HG02981 (cell line): ENCODE data around the gene NTN5.
"Not testable (repeated sequence)": the region's sequence is repeated elsewhere in the genome, so short reads cannot be mapped to it uniquely, and the experiment has no call there.

Source experiments
- ATAC-seq: cut with Tn5 transposase; IDR thresholded peaks from one replicate; pipeline ENCODE4 v1.9.1; 2021; ENCODE audit warnings: mild to moderate bottlenecking, moderate library complexity; ENCODE audit not compliant: unreplicated experiment

NTN5 gene

GRCh38 chr19:48671446-48671995, 1.3 kb downstream of the NTN5 start:
- no peak for ATAC-seq

DNA sequence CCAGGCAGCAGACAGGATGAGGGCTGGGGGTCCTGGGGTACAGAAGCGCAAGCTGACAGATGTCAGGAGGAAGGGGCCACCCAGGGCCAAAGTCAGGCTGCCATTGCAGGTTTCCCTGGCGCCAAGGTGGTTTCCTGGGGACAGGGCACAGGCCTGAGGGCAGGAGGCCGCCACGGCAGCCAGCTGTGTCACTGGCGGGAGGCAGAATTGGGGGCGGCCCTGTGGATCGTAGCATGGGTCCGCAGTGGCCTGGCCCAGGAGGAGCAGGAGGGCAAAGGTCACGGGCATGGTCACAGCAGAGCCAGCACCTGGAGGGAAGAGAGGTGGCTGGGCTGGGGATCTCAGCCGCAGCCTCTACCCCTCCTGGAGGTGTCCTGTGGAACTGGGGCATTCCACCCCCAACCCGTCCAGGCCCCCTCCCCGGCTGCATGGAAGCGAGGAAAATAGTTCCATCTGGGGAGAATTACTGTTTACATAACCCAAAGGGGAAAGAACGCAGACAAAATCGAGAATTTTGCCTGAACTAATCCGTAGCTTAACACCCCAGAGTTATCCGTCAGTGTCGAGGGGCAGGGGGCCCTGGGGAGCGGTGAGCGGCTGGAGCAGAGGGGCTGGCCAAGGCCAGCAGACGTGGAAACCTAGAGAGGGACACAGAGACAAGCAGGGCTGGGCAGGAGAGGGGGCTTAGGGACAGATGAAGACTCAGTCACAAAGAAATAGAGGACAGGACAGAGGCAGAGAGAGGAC, 1.9 kb downstream of the NTN5 start:
- no peak for ATAC-seq

DNA sequence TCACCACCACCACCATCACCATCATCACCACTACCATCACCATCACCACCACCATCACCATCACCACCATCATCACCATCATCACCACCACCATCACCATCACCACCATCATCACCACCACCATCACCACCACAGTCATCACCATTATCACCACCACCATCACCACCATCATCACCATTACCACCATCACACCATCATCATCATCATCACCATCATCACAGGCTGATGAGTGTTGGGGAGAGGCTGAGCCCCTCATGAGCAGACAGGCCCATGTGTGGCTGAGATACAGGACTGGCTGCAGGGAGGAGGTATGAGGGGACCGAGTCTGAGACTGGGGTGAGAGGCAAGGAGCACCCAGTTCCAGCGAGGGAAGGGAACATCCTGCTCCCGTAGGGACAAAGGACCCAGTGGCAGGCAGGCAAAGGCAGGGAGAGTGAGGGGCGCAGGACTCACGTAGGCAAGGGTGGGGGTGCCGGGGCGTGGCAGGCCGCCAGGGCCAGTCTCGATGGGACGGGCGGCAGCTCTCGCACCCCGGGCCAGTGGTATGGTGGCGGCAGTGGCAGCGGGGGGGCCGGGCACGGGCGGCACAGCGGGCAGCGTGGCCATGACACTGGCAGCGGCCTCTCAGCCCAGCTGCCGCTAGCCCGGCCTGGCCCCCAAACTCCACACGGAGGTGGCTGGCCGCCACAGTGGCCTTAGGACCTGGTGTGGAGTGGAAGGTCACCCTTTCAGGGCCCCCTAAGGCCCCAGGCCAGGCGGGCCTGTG, 2.7 kb downstream of the NTN5 start:
- ATAC-seq: no peak

DNA sequence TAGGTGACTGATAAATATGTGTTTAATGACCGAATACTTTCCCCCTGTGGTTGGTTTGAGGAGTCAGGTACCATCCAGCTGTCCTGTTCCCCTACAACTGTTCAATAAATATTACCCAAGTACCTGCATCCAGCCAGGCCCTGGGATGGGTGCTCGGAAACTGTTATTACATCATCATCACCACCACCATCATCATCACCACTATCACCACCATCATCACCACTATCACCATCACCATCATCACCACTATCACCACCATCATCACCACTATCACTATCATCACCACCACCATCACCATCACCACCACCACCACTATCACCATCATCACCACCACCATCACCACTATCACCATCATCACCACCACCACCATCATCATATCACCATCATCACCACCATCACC, 4.1 kb downstream of the NTN5 start:
- ATAC-seq: no peak

DNA sequence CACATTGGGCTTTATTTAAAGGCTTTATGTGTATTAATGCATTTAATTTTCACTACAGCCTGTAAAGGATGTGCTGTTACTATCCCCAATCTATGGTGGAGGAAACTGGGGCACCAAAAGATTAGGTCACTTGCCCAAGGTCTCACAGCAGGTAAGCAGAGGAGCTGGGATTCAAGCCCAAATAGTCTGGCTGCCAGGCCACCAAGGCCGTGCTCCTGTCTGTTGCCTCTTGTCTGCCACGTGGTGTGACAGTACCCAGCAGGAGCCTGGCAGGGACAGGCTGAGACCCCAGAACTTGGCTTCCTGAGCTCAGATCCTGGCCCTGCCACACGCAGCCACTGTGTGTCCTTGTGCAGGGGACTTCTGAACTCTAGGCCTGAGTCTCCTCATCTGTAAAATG, 4.5 kb downstream of the NTN5 start:
- ATAC-seq: no peak

DNA sequence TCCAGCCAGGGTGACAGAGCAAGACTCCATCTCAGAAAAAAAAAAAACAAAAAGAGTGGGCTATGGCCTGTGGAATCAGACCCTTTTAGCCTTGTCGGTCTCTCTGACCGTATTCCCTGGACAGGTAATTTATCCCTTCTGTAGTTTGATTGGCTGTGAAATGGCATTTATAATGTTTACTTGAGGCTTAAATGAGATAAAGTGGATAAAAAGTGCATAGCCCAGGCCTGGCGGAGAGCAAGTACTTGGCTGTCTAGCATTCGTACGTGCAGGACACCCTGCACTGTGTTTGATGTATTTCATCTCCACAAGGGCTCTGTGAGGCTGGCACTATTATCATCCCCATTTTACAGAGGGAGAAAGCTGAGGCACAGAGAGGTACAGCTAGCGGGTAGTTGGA, 7.0 kb downstream of the NTN5 start:
- ATAC-seq: no peak

- no peak for ATAC-seq
Observed at GRCh38 chr19:48664476-48664875, 8.3 kb downstream of the NTN5 start.

- no peak for ATAC-seq
Observed at GRCh38 chr19:48663667-48664066, 9.2 kb downstream of the NTN5 start.

GRCh38 chr19:48661711-48662090, 11.1 kb downstream of the NTN5 start:
- ATAC-seq: no peak

- ATAC-seq: peak; percentile 91
Observed at GRCh38 chr19:48660852-48661710, 11.7 kb downstream of the NTN5 start.

- ATAC-seq: no peak
Observed at GRCh38 chr19:48659768-48660167, 13.0 kb downstream of the NTN5 start.

- ATAC-seq: no peak
Observed at GRCh38 chr19:48658483-48658882, 14.3 kb downstream of the NTN5 start.

DNA sequence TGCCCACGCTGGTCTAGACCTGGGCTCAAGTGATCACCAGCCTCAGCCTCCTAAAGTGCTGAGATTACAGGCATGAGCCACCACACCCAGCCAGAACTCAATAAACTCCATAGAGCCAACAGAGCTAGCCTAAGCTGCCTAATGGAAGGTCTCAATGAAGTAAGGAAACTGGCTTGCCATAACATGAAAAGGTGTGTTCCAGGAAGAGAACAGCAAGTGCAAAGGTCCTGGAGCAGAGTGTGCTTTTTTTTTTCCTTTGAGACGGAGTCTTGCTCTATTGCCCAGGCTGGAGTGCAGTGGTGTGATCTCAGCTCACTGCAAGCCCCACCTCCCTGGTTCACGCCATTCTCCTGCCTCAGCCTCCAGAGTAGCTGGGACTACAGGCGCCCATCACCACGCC, 15.0 kb downstream of the NTN5 start:
- ATAC-seq: not testable (repeated sequence)

GRCh38 chr19:48656840-48657474, 15.9 kb downstream of the NTN5 start:
- no peak for ATAC-seq

- ATAC-seq: no peak
Observed at GRCh38 chr19:48654299-48655059, 18.3 kb downstream of the NTN5 start.

DNA sequence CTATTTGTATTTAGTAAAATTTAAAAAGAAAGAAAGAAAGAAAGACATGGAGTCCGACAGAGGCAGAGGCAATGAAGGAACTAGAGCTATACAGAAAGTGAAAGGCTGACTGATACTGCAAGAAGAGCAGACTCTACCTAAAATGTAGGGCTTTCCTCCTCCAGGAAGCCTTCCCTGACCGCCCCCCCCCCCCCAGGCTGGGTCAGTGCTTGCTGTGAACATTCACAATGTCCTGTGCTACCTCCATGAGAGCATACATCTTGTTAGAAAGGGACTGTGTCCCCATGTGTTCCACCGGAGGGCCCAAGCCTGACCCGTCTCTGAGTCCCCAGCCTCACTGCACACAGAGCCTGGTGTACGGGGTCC, 21.2 kb downstream of the NTN5 start:
- no peak for ATAC-seq

DNA sequence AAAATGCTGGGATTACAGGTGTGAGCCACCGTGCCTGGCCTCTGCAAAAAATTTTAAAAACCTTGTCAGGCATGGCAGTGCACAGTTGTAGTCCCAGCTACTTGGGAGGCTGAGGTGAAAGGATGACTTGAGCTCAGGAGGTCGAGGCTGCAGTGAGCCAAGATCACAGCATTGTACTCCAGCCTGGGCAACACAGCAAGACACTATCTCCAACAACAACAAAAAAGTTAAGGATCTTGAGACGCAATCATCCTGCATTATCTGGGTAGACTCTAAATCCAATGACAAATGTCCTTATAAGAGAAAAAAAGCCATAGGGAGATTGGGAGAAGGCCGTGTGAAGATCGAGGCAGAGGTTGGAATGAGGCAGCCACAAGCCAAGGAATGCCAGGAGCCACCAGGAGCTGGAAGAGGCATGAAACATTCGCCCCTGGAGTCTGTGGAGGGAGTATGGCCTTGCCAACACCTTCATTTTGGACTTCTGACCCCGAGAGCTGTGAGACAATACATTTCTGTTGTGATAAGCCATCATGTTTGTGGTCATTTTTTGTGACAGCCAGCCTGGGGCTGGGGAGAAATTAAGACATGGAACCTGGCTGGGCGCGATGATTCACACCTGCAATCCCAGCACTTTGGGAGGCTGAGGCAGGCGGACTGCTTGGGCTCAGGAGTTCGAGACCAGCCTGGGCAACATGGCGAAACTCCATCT, 21.7 kb downstream of the NTN5 start:
- no peak for ATAC-seq

DNA sequence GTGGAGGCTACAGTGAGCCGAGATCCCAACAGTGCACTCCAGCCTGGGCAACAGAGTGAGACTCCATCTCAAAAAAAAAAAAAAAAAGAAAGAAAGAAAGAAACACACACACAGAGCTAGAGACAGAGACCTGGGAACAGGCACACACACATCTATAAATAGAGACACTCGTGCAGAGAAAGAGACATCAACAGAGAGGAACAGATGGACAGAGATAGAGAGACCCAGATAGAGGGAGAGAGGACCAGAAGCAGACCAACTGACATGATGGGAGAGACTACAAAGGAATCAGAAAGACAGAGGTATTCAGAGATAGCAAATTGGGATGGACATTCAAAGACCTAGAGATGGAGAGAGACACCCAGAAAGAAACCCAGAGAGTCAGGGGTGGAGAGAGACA, 24.7 kb downstream of the NTN5 start:
- no peak for ATAC-seq

DNA sequence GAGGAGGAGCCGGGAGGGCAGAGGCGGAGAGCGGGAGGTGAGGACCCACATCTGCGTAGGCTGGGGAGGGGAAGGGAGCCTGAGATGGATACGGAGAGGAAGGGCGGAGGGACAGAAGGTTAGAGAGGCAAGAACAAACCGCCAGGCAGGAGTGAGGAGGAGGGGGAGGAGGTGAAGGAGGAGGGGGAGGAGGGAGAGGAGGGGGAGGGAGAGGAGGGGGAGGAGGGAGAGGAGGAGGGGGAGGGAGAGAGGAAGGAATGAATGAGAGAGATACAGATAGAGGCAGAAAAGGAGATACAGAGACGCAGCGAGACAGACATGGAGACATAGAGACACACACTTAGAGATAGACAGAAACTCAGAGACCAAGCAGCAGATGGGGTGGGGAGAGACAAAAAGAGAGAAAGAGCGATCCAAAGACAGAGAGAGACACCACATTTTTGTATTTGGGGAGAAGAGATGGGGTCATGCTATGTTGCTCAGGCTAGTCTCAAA, 26.0 kb downstream of the NTN5 start:
- ATAC-seq: no peak
